Measurements from ENCODE around the gene NBR1.

DNA sequence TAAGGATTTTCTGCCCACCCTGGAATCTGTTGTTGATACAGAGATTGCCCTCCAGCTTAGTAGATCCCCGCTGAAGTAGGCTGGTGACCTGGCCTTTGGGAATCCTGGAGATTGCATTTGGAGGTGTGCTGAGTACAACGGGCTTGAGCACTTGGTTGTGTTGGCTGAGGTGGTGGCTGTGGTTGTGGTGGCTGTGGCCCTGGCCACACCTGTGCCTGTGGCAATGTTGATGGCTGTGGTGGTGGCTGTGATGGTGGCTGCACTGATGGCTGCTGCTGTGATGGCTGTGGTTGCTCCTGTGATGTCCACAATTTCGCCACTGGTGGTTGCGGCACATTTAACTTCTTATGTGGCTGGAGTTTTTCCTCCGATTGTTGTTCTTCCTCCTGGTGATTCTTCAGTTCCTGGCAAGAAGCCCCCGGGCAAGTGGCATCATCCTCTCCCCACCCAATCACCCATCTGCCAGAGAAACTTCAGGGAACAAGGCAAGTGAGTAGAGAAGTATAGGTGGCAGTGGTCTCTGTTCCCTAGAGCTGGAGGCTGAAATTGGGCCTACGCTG is 53.2 kb downstream of the NBR1 start:
- TF ChIP-seq, protein P1, sequence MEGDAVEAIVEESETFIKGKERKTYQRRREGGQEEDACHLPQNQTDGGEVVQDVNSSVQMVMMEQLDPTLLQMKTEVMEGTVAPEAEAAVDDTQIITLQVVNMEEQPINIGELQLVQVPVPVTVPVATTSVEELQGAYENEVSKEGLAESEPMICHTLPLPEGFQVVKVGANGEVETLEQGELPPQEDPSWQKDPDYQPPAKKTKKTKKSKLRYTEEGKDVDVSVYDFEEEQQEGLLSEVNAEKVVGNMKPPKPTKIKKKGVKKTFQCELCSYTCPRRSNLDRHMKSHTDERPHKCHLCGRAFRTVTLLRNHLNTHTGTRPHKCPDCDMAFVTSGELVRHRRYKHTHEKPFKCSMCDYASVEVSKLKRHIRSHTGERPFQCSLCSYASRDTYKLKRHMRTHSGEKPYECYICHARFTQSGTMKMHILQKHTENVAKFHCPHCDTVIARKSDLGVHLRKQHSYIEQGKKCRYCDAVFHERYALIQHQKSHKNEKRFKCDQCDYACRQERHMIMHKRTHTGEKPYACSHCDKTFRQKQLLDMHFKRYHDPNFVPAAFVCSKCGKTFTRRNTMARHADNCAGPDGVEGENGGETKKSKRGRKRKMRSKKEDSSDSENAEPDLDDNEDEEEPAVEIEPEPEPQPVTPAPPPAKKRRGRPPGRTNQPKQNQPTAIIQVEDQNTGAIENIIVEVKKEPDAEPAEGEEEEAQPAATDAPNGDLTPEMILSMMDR (IDR thresholded peaks at IDR 0.05 in 8 of 11, conservative IDR thresholded peaks at IDR 0.05 in 3 of 11): no peak
- TF ChIP-seq POLR2A (IDR thresholded peaks at IDR 0.05): no peak
- no peak for TF ChIP-seq POLR2AphosphoS5 (IDR thresholded peaks at IDR 0.05)

All from spleen (tissue), 7 donors.